Hepatocyte (in vitro differentiated cells): ENCODE measurements around the gene HOXD1. TPM values are rescaled to one million over a fixed set of nuclear protein-coding genes. Genes with fewer than 3 reads are reported as not detected.

ENCODE experiments used
- DNase-seq: peaks from one replicate; pipeline ENCODE4 v3.0.0-alpha.2; 2016; ENCODE audit warnings: low spot score
- H2AFZ ChIP-seq: fragments of 200-600 bp; sonication (generic); 2 replicates; pipeline ENCODE4 v1.6.0; 2016; ENCODE audit warnings: antibody characterized with exemption, mild to moderate bottlenecking
- H3K27ac ChIP-seq: fragments of 200-600 bp; sonication (generic); 2 replicates; pipeline ENCODE4 v1.5.1; 2016; ENCODE audit warnings: mild to moderate bottlenecking
- H3K27me3 ChIP-seq: fragments of 200-600 bp; sonication (generic); 2 replicates; pipeline ENCODE4 v1.6.1; 2016
- H3K36me3 ChIP-seq: fragments of 200-600 bp; sonication (generic); replicated peaks from 2 replicates; pipeline ENCODE4 v1.5.1; 2016; ENCODE audit warnings: low read depth; ENCODE audit not compliant: insufficient read depth
- H3K4me1 ChIP-seq: fragments of 200-600 bp; sonication (generic); 2 replicates; pipeline ENCODE4 v1.5.1; 2016; ENCODE audit warnings: mild to moderate bottlenecking, moderate library complexity; ENCODE audit not compliant: insufficient read depth
- H3K4me2 ChIP-seq: fragments of 200-600 bp; sonication (generic); 2 replicates; pipeline ENCODE4 v1.6.0; 2016
- H3K4me3 ChIP-seq: fragments of 200-600 bp; sonication (generic); 2 replicates; pipeline ENCODE4 v1.5.1; 2016; ENCODE audit warnings: mild to moderate bottlenecking
- H3K79me2 ChIP-seq: fragments of 200-600 bp; sonication (generic); 2 replicates; pipeline ENCODE4 v1.6.0; 2017; ENCODE audit warnings: mild to moderate bottlenecking
- H3K9me2 ChIP-seq: fragments of 200-600 bp; sonication (generic); replicated peaks from 2 replicates; pipeline ENCODE4 v1.6.0; 2017; ENCODE audit warnings: mild to moderate bottlenecking; ENCODE audit not compliant: insufficient read depth
- H3K9me3 ChIP-seq: fragments of 200-600 bp; sonication (generic); 2 replicates; pipeline ENCODE4 v1.5.1; 2016; ENCODE audit warnings: low read depth, mild to moderate bottlenecking
- H4K20me1 ChIP-seq: fragments of 200-600 bp; sonication (generic); 2 replicates; pipeline ENCODE4 v1.6.0; 2016; ENCODE audit warnings: mild to moderate bottlenecking; ENCODE audit not compliant: insufficient read depth, poor library complexity, severe bottlenecking
- EZH2 ChIP-seq: fragments of 200-600 bp; sonication (generic); IDR thresholded peaks from 2 replicates; pipeline ENCODE4 v1.6.1; 2016; ENCODE audit warnings: antibody characterized with exemption, mild to moderate bottlenecking, borderline replicate concordance
- EZH2phosphoT487 ChIP-seq: fragments of 200-600 bp; sonication (generic); IDR thresholded peaks from one replicate; pipeline ENCODE4 v1.6.1; 2018; ENCODE audit warnings: antibody characterized with exemption, mild to moderate bottlenecking, low read depth, moderate library complexity; ENCODE audit not compliant: unreplicated experiment, severe bottlenecking
- WGBS: methylation state at CpG from one replicate; pipeline ENCODE4 v1.1.6; 2016; ENCODE audit warnings: low lambda C conversion rate; ENCODE audit errors: missing lambda C conversion rate; 5-methylcytosine and 5-hydroxymethylcytosine counted together
- polyA plus RNA-seq: library from polyadenylated mRNA; unstranded; fragments of >200 nt; fragmentation: Nextera tagmentation; extraction: Ambion mirVana; gene quantifications from 2 replicates; pipeline ENCODE4 v1.2.1, GENCODE V29; 2016
- total RNA-seq: library from RNA; depleted of rRNA; stranded (reverse); fragments of >200 nt; gene quantifications from 2 replicates; pipeline ENCODE4 v1.2.3, GENCODE V29; 2014
- TF ChIP-seq, protein P1 (sequence below): fragments of 200-600 bp; sonication (generic); IDR thresholded peaks from 2 replicates; pipeline ENCODE4 v1.5.1; 2016; ENCODE audit warnings: antibody characterized with exemption, mild to moderate bottlenecking; ENCODE audit not compliant: poor library complexity

The HOXD1 gene
- total RNA-seq (not detected in 2 replicates), polyA plus RNA-seq (not detected in 2 replicates)

DNA sequence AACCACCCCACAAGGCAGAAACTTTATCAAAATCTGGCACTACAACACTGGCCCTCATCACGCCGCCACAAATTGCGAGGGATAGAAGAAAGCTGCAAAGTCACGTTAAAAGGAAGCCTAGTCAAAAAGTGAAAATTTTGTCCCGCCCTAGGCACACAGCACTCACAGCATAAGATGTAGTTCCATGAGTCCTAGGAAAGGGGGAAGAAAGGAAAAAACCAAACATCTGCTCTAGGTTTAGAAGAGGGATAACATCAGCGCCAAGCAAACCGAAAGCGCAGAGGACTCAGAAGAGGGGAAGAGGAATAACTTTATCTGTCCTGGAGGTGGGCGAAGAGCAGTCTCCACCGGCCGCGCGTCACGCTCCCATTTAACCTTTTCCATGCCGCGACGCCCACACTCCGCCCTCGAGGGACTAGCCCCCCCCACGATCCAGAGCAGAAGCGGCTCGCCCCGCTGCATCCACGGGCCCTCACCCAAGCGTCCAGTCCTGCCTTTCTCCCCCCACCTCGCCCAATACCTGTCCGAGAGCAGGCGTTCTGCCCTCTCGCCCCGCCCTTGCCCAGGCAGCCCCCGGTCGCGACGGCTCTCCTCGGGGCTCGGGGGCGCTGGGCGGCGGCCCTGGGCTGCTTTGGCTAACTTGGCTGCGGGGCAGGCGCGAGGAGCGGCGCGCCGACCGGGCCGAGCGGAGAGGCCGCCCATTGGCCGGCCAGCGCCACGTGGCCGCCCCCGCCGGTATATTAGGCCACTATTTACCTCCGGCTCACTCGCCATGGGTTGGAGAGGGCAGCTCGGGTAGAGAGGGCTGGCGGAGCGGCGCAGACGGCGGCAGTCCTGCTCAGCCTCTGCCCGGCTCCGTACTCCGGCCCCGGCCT lies at the start of gene HOXD1:
TSS of gene HOXD1 (plus strand) at position 770 of the 875 bp plus-strand sequence. CDS start 134 bp downstream, outside the sequence.
- peaks cover 98% of the 10 kb centered on the region for H3K27me3 ChIP-seq
- WGBS, result 2% methylated on average over 54 of the region's 68 CpGs
- peak; percentile 44 for DNase-seq
- no peak within 1 kb of the TSS for H3K27ac ChIP-seq
- TF ChIP-seq EZH2phosphoT487 (peak; percentile 32), EZH2 (no peak)
- H3K4me3 ChIP-seq, result peak within 1 kb of the TSS; percentile 49
- H3K9me3 ChIP-seq, result no peaks in the 10 kb centered on the region
- H3K36me3 ChIP-seq, result no peaks in the 10 kb centered on the region
- peaks cover 22% of the 10 kb centered on the region for H3K4me1 ChIP-seq
- H3K79me2 ChIP-seq, result no peaks in the 10 kb centered on the region
- no peaks in the 10 kb centered on the region for H4K20me1 ChIP-seq
- H3K9me2 ChIP-seq, result no peaks in the 10 kb centered on the region
- H2AFZ ChIP-seq, result peak within 1 kb of the TSS; percentile 76
- H3K4me2 ChIP-seq, result peak within 1 kb of the TSS; percentile 97

DNA sequence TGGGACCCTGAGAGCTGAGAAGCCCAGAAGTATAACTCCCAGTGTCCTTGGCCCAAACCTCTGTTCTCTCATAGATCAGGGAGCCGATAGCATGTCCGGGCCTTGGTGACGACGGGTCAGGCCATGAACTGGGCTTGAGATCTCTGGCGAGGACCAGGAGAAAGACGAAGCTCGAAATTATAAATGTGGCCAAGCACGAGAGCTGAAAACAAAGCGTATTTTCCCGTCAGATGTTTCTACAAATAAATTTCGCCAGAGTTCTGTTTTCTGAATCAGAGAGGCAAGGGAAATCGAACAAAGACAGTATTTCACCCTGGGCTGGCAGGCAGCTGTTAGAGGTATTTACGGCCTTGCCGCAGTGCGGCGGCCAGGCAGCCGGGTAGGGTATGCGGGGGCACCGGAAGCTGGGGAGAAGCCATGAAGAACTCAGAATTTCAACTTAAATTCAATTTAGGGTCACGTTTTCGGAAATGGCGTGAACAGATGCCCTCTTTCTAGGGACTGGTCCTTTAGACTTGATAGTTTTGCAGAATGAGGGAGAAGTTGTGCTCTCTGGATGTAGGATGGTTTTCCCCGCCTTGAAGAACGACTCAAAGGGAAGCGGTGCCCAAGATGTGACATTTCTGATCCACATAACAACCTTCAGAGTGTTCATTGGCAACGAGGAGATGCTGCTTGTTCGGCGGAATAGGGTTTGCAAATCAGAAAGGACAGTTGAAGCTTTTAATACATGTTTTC lies 49.4 kb upstream of the HOXD1 start:
- Histone ChIP-seq H3K79me2 (no peaks in the 10 kb centered on the region), H4K20me1 (no peaks in the 10 kb centered on the region), H3K27me3 (peaks cover 94% of the 10 kb centered on the region), H3K36me3 (no peaks in the 10 kb centered on the region), H3K4me1 (peaks cover 8% of the 10 kb centered on the region), H3K4me3 (no peak overlapping the region), H3K4me2 (no peak overlapping the region), H3K27ac (no peak overlapping the region), H2AFZ (no peak overlapping the region), H3K9me2 (no peaks in the 10 kb centered on the region), H3K9me3 (no peaks in the 10 kb centered on the region)
- TF ChIP-seq EZH2phosphoT487, result no peak
- TF ChIP-seq EZH2, result no peak
- TF ChIP-seq, protein P1, sequence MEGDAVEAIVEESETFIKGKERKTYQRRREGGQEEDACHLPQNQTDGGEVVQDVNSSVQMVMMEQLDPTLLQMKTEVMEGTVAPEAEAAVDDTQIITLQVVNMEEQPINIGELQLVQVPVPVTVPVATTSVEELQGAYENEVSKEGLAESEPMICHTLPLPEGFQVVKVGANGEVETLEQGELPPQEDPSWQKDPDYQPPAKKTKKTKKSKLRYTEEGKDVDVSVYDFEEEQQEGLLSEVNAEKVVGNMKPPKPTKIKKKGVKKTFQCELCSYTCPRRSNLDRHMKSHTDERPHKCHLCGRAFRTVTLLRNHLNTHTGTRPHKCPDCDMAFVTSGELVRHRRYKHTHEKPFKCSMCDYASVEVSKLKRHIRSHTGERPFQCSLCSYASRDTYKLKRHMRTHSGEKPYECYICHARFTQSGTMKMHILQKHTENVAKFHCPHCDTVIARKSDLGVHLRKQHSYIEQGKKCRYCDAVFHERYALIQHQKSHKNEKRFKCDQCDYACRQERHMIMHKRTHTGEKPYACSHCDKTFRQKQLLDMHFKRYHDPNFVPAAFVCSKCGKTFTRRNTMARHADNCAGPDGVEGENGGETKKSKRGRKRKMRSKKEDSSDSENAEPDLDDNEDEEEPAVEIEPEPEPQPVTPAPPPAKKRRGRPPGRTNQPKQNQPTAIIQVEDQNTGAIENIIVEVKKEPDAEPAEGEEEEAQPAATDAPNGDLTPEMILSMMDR, result no peak
- WGBS, result 73% methylated on average over 28 of the region's 28 CpGs
- no peak for DNase-seq

GRCh38 chr2:176139661-176140512 lies 48.6 kb upstream of the HOXD1 start:
- peak overlapping the region; percentile 64 for H2AFZ ChIP-seq
- WGBS, result 53% methylated on average over 41 of the region's 41 CpGs
- TF ChIP-seq, protein P1, result no peak
- TF ChIP-seq EZH2phosphoT487 (no peak), EZH2 (no peak)
- H4K20me1 ChIP-seq, result no peaks in the 10 kb centered on the region
- no peaks in the 10 kb centered on the region for H3K9me2 ChIP-seq
- peak overlapping the region; percentile 92 for H3K4me2 ChIP-seq
- H3K27ac ChIP-seq, result no peak overlapping the region
- DNase-seq, result no peak
- no peaks in the 10 kb centered on the region for H3K79me2 ChIP-seq
- H3K36me3 ChIP-seq, result no peaks in the 10 kb centered on the region
- no peaks in the 10 kb centered on the region for H3K9me3 ChIP-seq
- H3K4me1 ChIP-seq, result peaks cover 8% of the 10 kb centered on the region
- no peak overlapping the region for H3K4me3 ChIP-seq
- peaks cover 92% of the 10 kb centered on the region for H3K27me3 ChIP-seq
